22Rv1 (cell line): ENCODE results near the gene LRRTM4.

ENCODE experiments used
- H3K27ac ChIP-seq: fragments of 450-650 bp; 2 replicates; pipeline ENCODE4 v1.5.1; 2017
- CTCF ChIP-seq: fragments of 450-650 bp; IDR thresholded peaks from 2 replicates; pipeline ENCODE4 v1.5.1; 2017; ENCODE audit warnings: mild to moderate bottlenecking
- ZFX ChIP-seq: fragments of 450-650 bp; IDR thresholded peaks from 2 replicates; pipeline ENCODE4 v1.6.1; 2017; ENCODE audit warnings: antibody characterized with exemption, borderline replicate concordance

Gene LRRTM4

GRCh38 chr2:76973610-76974009 is 548.6 kb downstream of the LRRTM4 start:
- H3K27ac ChIP-seq: no peak overlapping the region
- TF ChIP-seq ZFX: no peak
- no peak for TF ChIP-seq CTCF

- TF ChIP-seq ZFX (no peak), CTCF (no peak)
- H3K27ac ChIP-seq: no peak overlapping the region
Observed at GRCh38 chr2:76965772-76966171, 556.4 kb downstream of the LRRTM4 start.

- TF ChIP-seq CTCF (no peak), ZFX (no peak)
- no peak overlapping the region for H3K27ac ChIP-seq
Observed at GRCh38 chr2:76958749-76959148, 563.4 kb downstream of the LRRTM4 start.

GRCh38 chr2:76953733-76954347 is 568.3 kb downstream of the LRRTM4 start:
- H3K27ac ChIP-seq: no peak overlapping the region
- TF ChIP-seq ZFX: no peak
- peak; percentile 86 for TF ChIP-seq CTCF

GRCh38 chr2:76946631-76947145 is 575.5 kb downstream of the LRRTM4 start:
- TF ChIP-seq CTCF (no peak), ZFX (no peak)
- no peak overlapping the region for H3K27ac ChIP-seq

- H3K27ac ChIP-seq: no peak overlapping the region
- TF ChIP-seq ZFX: no peak
- no peak for TF ChIP-seq CTCF
Observed at GRCh38 chr2:76940559-76940958, 581.6 kb downstream of the LRRTM4 start.

- TF ChIP-seq ZFX (no peak), CTCF (no peak)
- no peak overlapping the region for H3K27ac ChIP-seq
Observed at GRCh38 chr2:76938153-76938552, 584.0 kb downstream of the LRRTM4 start.
